GM12878 (cell line): Measurements from ENCODE around the gene MYCN. TPM values are rescaled to one million over a fixed set of nuclear protein-coding genes. Genes with fewer than 3 reads are reported as not detected.

ENCODE experiments used
- ATAC-seq: fragments of 200-7000 bp; cut with Tn5 transposase; 3 replicates; pipeline ENCODE4 v1.9.1; 2020; ENCODE audit warnings: mild to moderate bottlenecking, moderate library complexity
- BruUV-seq: library from RNA; stranded (reverse); fragments of 400-500 nt; replicated peaks from 2 replicates; lab custom pipeline; 2021; lab: Mats Ljungman, UMichigan
- CTCF ChIA-PET: fragments of 300-600 bp; sonication (Branson Sonifier 250); formaldehyde crosslinking; extraction: SDS; loops from one replicate; lab custom pipeline; 2021; ENCODE audit warnings: inconsistent platforms; lab: Yijun Ruan, JAX
- POLR2A ChIA-PET: fragments of 350-600 bp; formaldehyde crosslinking; extraction: SDS; loops from one replicate; lab custom pipeline; 2021; ENCODE audit warnings: inconsistent platforms; lab: Charles Lee
- RAD21 ChIA-PET: fragments of 300-600 bp; sonication (Branson Sonifier 250); formaldehyde crosslinking; loops from one replicate; lab custom pipeline; 2023; ENCODE audit warnings: antibody characterized with exemption; ENCODE audit not compliant: unreplicated experiment; lab: Charles Lee
- SMC1A ChIA-PET: fragments of 300-600 bp; sonication (Branson Sonifier 250); formaldehyde crosslinking; loops from one replicate; lab custom pipeline; 2023; ENCODE audit not compliant: unreplicated experiment, uncharacterized antibody; lab: Charles Lee
- DNase-seq: peaks from one replicate; pipeline ENCODE4 v3.0.0-alpha.2; 2011; ENCODE audit warnings: low read depth, low spot score
- FAIRE-seq: peaks from 3 replicates; lab custom pipeline; 2011; peaks lifted over from hg19 to GRCh38; lab: Jason Lieb, UNC
- H2AFZ ChIP-seq: 2 replicates; pipeline ENCODE4 v1.6.0; 2011; ENCODE audit warnings: low read depth, low read length, control low read depth; ENCODE audit not compliant: control insufficient read depth
- H3K27ac ChIP-seq: 2 replicates; pipeline ENCODE4 v1.5.1; 2011; ENCODE audit warnings: control low read depth; ENCODE audit not compliant: control insufficient read depth, insufficient read depth
- H3K27me3 ChIP-seq, 2 experiments: replicated peaks in 1 of 2; 2 replicates each; pipeline versions ENCODE4 v1.6.0 to v1.6.1; 2011; ENCODE audit warnings: low read length in 1 of 2; ENCODE audit not compliant: control insufficient read depth in 2 of 2, insufficient read depth in 2 of 2
- H3K36me3 ChIP-seq, 2 experiments: 2 replicates each; pipeline ENCODE4 v1.5.1; 2011; ENCODE audit warnings: low read length in 1 of 2; ENCODE audit not compliant: control insufficient read depth in 2 of 2, insufficient read depth in 2 of 2
- H3K4me1 ChIP-seq: 2 replicates; pipeline ENCODE4 v1.6.1; 2011; ENCODE audit warnings: mild to moderate bottlenecking, low read length, moderate library complexity, mixed read lengths; ENCODE audit not compliant: control insufficient read depth, insufficient read depth
- H3K4me2 ChIP-seq: 2 replicates; pipeline ENCODE4 v1.6.0; 2011; ENCODE audit warnings: control low read depth; ENCODE audit not compliant: control insufficient read depth, insufficient read depth
- H3K4me3 ChIP-seq: fragments of 200-600 bp; sonication (generic); 2 replicates; pipeline ENCODE4 v1.5.1; 2016
- H3K79me2 ChIP-seq: 2 replicates; pipeline ENCODE4 v1.6.0; 2011; ENCODE audit warnings: low read length; ENCODE audit not compliant: control insufficient read depth, insufficient read depth
- H3K9ac ChIP-seq: 2 replicates; pipeline ENCODE4 v1.8.0; 2011; ENCODE audit warnings: low read length, control low read depth, mixed read lengths; ENCODE audit not compliant: control insufficient read depth, insufficient read depth
- H3K9me3 ChIP-seq: replicated peaks from 3 replicates; pipeline ENCODE4 v1.5.1; 2011; ENCODE audit warnings: mild to moderate bottlenecking, low read length; ENCODE audit not compliant: control insufficient read depth, insufficient read depth
- H4K20me1 ChIP-seq: 2 replicates; pipeline ENCODE4 v1.6.0; 2011; ENCODE audit not compliant: control insufficient read depth, insufficient read depth
- CHD1 ChIP-seq: IDR thresholded peaks from 2 replicates; pipeline ENCODE4 v1.6.1; 2012; ENCODE audit warnings: low read depth, low read length, improper control_type of control experiment
- EGR1 ChIP-seq, 2 experiments: IDR thresholded peaks; 1 replicate in 1 of 2; 2 replicates in 1 of 2; pipeline ENCODE4 v1.6.1; 2011 to 2012; ENCODE audit warnings: low read depth in 2 of 2, low read length in 2 of 2, borderline replicate concordance in 1 of 2, mild to moderate bottlenecking in 1 of 2, moderate library complexity in 1 of 2
- ETV6 ChIP-seq, 2 experiments: fragments of 450-650 bp in 1 of 2; IDR thresholded peaks in 1 of 2; conservative IDR thresholded peaks in 1 of 2; 2 replicates each; pipeline ENCODE4 v1.6.1; 2014; ENCODE audit warnings: antibody characterized with exemption in 1 of 2, borderline replicate concordance in 1 of 2, low read depth in 1 of 2, mild to moderate bottlenecking in 1 of 2, moderate library complexity in 1 of 2
- FOXM1 ChIP-seq: IDR thresholded peaks from 2 replicates; pipeline ENCODE4 v1.6.1; 2012; ENCODE audit warnings: low read depth, mild to moderate bottlenecking, inconsistent platforms, low read length, moderate library complexity
- JUND ChIP-seq: IDR thresholded peaks from 2 replicates; pipeline ENCODE4 v1.6.1; 2012; ENCODE audit warnings: low read depth, mild to moderate bottlenecking, low read length, improper control_type of control experiment, moderate library complexity
- KAT2A ChIP-seq: conservative IDR thresholded peaks from 2 replicates; pipeline ENCODE4 v1.6.1; 2011; ENCODE audit warnings: low read depth, low read length; ENCODE audit not compliant: control insufficient read depth
- KDM1A ChIP-seq: fragments of 200-600 bp; sonication (generic); IDR thresholded peaks from 2 replicates; pipeline ENCODE4 v1.6.1; 2016; ENCODE audit warnings: borderline replicate concordance
- SREBF1 ChIP-seq: IDR thresholded peaks from 2 replicates; pipeline ENCODE4 v1.6.1; 2012; ENCODE audit warnings: mild to moderate bottlenecking, low read length
- STAT3 ChIP-seq: IDR thresholded peaks from 2 replicates; pipeline ENCODE4 v1.6.1; 2011; ENCODE audit warnings: low read depth, low read length, improper control_type of control experiment
- TCF7 ChIP-seq: IDR thresholded peaks from 2 replicates; pipeline ENCODE4 v1.6.1; 2014; ENCODE audit warnings: antibody characterized with exemption, borderline replicate concordance
- ZBTB4 ChIP-seq: fragments of 450-650 bp; formaldehyde crosslinking; IDR thresholded peaks from 2 replicates; pipeline ENCODE4 v1.4.0; 2022; ENCODE audit warnings: mild to moderate bottlenecking, moderate library complexity
- ZNF384 ChIP-seq: IDR thresholded peaks from 2 replicates; pipeline ENCODE4 v1.6.1; 2012; ENCODE audit warnings: low read depth, mild to moderate bottlenecking, low read length, improper control_type of control experiment, borderline replicate concordance
- WGBS: methylation state at CpG from one replicate; pipeline ENCODE4 v1.1.6; 2016; ENCODE audit warnings: low lambda C conversion rate; ENCODE audit not compliant: insufficient replicate concordance, insufficient coverage; ENCODE audit errors: missing lambda C conversion rate; 5-methylcytosine and 5-hydroxymethylcytosine counted together
- in situ Hi-C: fragments of 300-500 bp; cut with MboI; formaldehyde crosslinking; loops from 9 replicates; pipeline ENCODE4 v1.14.3; 2018; ENCODE audit warnings: mixed read lengths
- intact Hi-C: fragments of 100-400 bp; cut with micrococcal nuclease; formaldehyde crosslinking; loops from one replicate; pipeline ENCODE4 v1.14.2; 2022; ENCODE audit not compliant: unreplicated experiment
- polyA plus RNA-seq, 11 experiments: library from polyadenylated mRNA; depleted of rRNA in 4 of 11; unstranded in 6 of 11; stranded (reverse) in 5 of 11; fragments of >200 nt; fragmentation: Nextera tagmentation in 4 of 11; fragmentation: Illumina TruSeq in 1 of 11; extraction: Ambion mirVana in 4 of 11; extraction: Trizol in 1 of 11; gene quantifications; 1 replicate in 1 of 11; 2 replicates in 10 of 11; pipeline versions ENCODE4 v1.2.1 to v1.2.3, GENCODE V29; 2011 to 2016; ENCODE audit warnings: inconsistent platforms in 2 of 11, missing spikeins in 2 of 11, low read depth in 1 of 11
- total RNA-seq, 4 experiments: library from RNA; depleted of rRNA in 3 of 4; stranded (reverse); fragments of >200 nt in 3 of 4; fragmentation: Illumina TruSeq in 1 of 4; extraction: Trizol in 1 of 4; gene quantifications; 2 replicates each; pipeline versions ENCODE4 v1.2.1 to v1.2.3, GENCODE V29; 2013 to 2021

Gene MYCN
- total and polyA plus RNA-seq, 10 of the 15 experiments (the other 5 are each of a cell fraction or from before 2014, with no cell fraction given): not detected

- TF ChIP-seq ZBTB4 (CRISPR knock-in tag): no peak
- no peak for TF ChIP-seq ZNF384
- no peak for TF ChIP-seq SREBF1
- TF ChIP-seq KAT2A: no peak
- TF ChIP-seq KDM1A: no peak
Observed at GRCh38 chr2:15956751-15957736, 16.7 kb downstream of the MYCN start (continued).

DNA sequence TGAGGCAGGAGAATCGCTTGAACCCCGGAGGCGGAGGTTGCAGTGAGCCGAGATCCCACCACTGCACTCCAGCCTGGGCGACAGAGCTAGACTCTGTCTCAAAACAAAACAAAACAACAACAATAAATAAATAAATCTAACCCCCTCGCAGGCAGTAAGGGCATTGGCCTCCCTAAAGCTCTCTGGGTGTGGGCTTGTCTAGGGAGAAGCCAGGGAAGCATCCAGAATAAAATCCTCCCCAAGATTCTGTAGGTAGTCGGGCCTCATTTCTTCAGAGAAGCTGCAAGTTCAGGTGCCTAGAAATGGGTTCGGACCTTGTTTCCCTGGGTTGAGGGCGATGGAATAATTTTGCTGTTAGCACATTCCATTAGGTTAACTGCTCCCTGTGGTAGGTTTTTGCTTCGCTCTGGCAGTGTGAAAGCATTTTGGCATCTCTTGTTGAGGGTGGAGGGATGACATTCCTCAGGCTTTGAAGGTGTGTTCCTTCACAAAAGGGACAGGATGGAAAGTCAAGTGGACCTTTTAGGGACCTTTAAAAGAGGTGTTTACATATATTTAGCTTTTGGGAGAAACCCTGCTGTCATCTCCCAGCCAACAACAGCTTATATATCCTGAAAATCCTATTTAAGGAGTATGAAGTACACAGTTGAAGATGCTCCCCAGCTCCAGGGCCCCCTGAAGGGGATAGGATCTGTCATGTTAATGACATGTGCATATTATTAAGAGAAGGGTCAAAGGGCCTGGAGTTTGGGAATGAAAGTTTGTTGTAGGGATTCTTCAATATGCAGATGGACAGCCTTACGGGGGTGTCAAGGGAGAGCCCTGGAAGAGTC, 17.7 kb downstream of the MYCN start:
- TF ChIP-seq ETV6 (conservative IDR thresholded peaks at IDR 0.05 in 1 of 2, IDR thresholded peaks at IDR 0.05 in 1 of 2; ENCODE audit: borderline replicate concordance in 1 of 2, low read depth in 1 of 2): no peak
- TF ChIP-seq STAT3: no peak
- no peak for TF ChIP-seq CHD1
- no peak for TF ChIP-seq EGR1 (IDR thresholded peaks at IDR 0.05; ENCODE audit: borderline replicate concordance in 1 of 2, low read depth in 2 of 2, low read length in 2 of 2)
- TF ChIP-seq TCF7: no peak
- no peak for TF ChIP-seq JUND
- no peak for TF ChIP-seq FOXM1
- TF ChIP-seq, all 136 proteins: peak for 0
- FAIRE-seq: no peak
- H3K27me3 ChIP-seq: no peaks in the 10 kb centered on the region
- H2AFZ ChIP-seq: no peak overlapping the region
- 26% methylated on average over 11 of the region's 11 CpGs for WGBS
- no peak for DNase-seq
- CTCF ChIA-PET: no interaction called here
- H3K4me2 ChIP-seq: no peak overlapping the region
- no peaks in the 10 kb centered on the region for H3K79me2 ChIP-seq
- in situ Hi-C loops: no loop called here
- no peak overlapping the region for H3K27ac ChIP-seq
- H3K9me3 ChIP-seq: no peaks in the 10 kb centered on the region
- no peak overlapping the region for H3K9ac ChIP-seq
- H4K20me1 ChIP-seq: no peaks in the 10 kb centered on the region
- no peak overlapping the region for H3K4me3 ChIP-seq
- ATAC-seq: no peak
- POLR2A ChIA-PET: no interaction called here
- RAD21 ChIA-PET: no interaction called here
- no peaks in the 10 kb centered on the region for H3K4me1 ChIP-seq
- SMC1A ChIA-PET: interaction anchor here (0.6 kb wide), 1 partner anchor 15 kb away, joined by 3 read pairs; no protein-coding TSS in a partner anchor
- no peaks in the 10 kb centered on the region for H3K36me3 ChIP-seq
- BruUV-seq: no TSS peak
- intact Hi-C loops: no loop called here
